Activated B cell treated with CpG ODN at 0.5 μM for 24 hours (primary cell): ENCODE results near the gene BCLAF3. TPM values are rescaled to one million over a fixed set of nuclear protein-coding genes. Genes with fewer than 3 reads are reported as not detected.

Experiments
- ATAC-seq: fragments of 200-7000 bp; cut with Tn5 transposase; one replicate; pipeline ENCODE4 v1.10.0; 2021; ENCODE audit warnings: low read depth, mild to moderate bottlenecking, moderate library complexity
- CTCF ChIA-PET: fragments of 350-600 bp; sonication (Branson Sonifier 250); formaldehyde crosslinking; loops from one replicate; lab custom pipeline; 2021; ENCODE audit warnings: antibody characterized with exemption; lab: Charles Lee
- POLR2A ChIA-PET: fragments of 350-600 bp; sonication (Branson Sonifier 250); formaldehyde crosslinking; loops from one replicate; lab custom pipeline; 2021; ENCODE audit warnings: antibody characterized with exemption; lab: Charles Lee
- DNase-seq: peaks from one replicate; pipeline ENCODE4 v3.0.0; 2022
- H3K27ac Mint-ChIP-seq: one replicate; pipeline ENCODE4 v1.8.0; 2020; ENCODE audit warnings: mixed read lengths
- H3K27me3 Mint-ChIP-seq: one replicate; pipeline ENCODE4 v1.8.0; 2021; ENCODE audit warnings: mixed read lengths
- H3K36me3 Mint-ChIP-seq: one replicate; pipeline ENCODE4 v1.8.0; 2021; ENCODE audit warnings: low read depth, mixed read lengths
- H3K4me1 Mint-ChIP-seq: one replicate; pipeline ENCODE4 v1.8.0; 2021; ENCODE audit warnings: mixed read lengths
- H3K4me3 Mint-ChIP-seq: one replicate; pipeline ENCODE4 v1.8.0; 2020; ENCODE audit warnings: mild to moderate bottlenecking, mixed read lengths
- H3K9me3 Mint-ChIP-seq: one replicate; pipeline ENCODE4 v1.8.0; 2020; ENCODE audit warnings: mixed read lengths
- intact Hi-C: fragments of 100-400 bp; cut with micrococcal nuclease; formaldehyde crosslinking; loops from one replicate; pipeline ENCODE4 v1.15.1; 2024
- total RNA-seq: library from RNA; stranded (reverse); gene quantifications from 2 replicates; pipeline ENCODE4 v1.2.3, GENCODE V29; 2022
- TF ChIP-seq, protein P1 (sequence below): fragments of 200-600 bp; IDR thresholded peaks from one replicate; pipeline ENCODE4 v1.8.0; 2022; ENCODE audit warnings: antibody characterized with exemption, mild to moderate bottlenecking

The BCLAF3 gene
- total RNA-seq, 1 donor from 2014 or later = 15.3 TPM

- no peak for ATAC-seq
- H3K4me1 Mint-ChIP-seq = no peaks in the 10 kb centered on the region
- TF ChIP-seq, protein P1, sequence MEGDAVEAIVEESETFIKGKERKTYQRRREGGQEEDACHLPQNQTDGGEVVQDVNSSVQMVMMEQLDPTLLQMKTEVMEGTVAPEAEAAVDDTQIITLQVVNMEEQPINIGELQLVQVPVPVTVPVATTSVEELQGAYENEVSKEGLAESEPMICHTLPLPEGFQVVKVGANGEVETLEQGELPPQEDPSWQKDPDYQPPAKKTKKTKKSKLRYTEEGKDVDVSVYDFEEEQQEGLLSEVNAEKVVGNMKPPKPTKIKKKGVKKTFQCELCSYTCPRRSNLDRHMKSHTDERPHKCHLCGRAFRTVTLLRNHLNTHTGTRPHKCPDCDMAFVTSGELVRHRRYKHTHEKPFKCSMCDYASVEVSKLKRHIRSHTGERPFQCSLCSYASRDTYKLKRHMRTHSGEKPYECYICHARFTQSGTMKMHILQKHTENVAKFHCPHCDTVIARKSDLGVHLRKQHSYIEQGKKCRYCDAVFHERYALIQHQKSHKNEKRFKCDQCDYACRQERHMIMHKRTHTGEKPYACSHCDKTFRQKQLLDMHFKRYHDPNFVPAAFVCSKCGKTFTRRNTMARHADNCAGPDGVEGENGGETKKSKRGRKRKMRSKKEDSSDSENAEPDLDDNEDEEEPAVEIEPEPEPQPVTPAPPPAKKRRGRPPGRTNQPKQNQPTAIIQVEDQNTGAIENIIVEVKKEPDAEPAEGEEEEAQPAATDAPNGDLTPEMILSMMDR = no peak
- H3K4me3 Mint-ChIP-seq = no peak overlapping the region
- intact Hi-C loops = no loop called here
- no peaks in the 10 kb centered on the region for H3K9me3 Mint-ChIP-seq
- ChIA-PET POLR2A (no interaction called here), CTCF (no interaction called here)
- no peaks in the 10 kb centered on the region for H3K36me3 Mint-ChIP-seq
- no peaks in the 10 kb centered on the region for H3K27me3 Mint-ChIP-seq
- no peak overlapping the region for H3K27ac Mint-ChIP-seq
- DNase-seq = no peak
Measured at GRCh38 chrX:20028588-20028987, 37.7 kb upstream of the BCLAF3 start.

- no peak for ATAC-seq
- Mint-ChIP-seq H3K9me3 (no peaks in the 10 kb centered on the region), H3K4me1 (no peaks in the 10 kb centered on the region), H3K36me3 (no peaks in the 10 kb centered on the region), H3K27ac (no peak overlapping the region), H3K4me3 (no peak overlapping the region), H3K27me3 (no peaks in the 10 kb centered on the region)
- TF ChIP-seq, protein P1 = no peak
- DNase-seq = no peak
- ChIA-PET POLR2A (no interaction called here), CTCF (no interaction called here)
- intact Hi-C loops = no loop called here
Measured at GRCh38 chrX:20026278-20026677, 35.4 kb upstream of the BCLAF3 start.

DNA sequence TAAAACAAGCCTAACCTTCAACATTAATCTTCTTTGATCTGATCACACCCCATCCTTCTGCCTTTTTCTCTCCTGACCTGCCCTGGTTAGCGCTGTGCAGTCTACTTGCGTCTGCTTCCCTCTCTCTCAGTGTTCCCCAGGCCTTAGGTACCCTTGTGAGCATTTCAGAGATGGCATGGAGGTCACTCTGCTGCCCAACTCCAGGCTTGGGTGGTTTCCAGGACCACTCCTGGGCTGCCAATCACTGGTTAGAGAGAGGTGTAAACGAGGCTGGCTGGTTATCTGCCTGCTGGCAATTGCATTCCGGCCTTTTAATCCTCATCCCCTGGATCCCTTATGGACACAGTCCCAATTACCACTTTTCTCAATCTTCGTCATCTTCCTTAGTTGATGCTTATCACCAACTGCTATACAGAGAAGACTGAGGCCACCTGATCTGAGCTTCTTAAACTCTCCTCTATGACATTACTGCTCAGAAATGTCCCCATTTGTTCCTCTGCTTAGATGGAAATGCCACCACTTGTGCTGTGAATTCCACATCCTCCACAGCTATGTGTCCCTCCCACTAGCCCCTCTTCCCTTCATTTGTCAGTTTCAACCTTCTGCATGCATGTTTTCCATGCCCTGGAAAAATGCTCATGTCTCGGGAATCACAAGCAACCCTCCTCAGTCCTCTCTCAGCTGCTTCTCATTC is 29.0 kb upstream of the BCLAF3 start:
- POLR2A ChIA-PET = no interaction called here
- CTCF ChIA-PET = no interaction called here
- Mint-ChIP-seq H3K27me3 (no peaks in the 10 kb centered on the region), H3K4me1 (peaks cover 11% of the 10 kb centered on the region), H3K4me3 (no peak overlapping the region), H3K36me3 (no peaks in the 10 kb centered on the region), H3K27ac (no peak overlapping the region), H3K9me3 (peaks cover 9% of the 10 kb centered on the region)
- TF ChIP-seq, protein P1 = no peak
- DNase-seq (no peak), ATAC-seq (no peak)
- intact Hi-C loops = no loop called here

DNA sequence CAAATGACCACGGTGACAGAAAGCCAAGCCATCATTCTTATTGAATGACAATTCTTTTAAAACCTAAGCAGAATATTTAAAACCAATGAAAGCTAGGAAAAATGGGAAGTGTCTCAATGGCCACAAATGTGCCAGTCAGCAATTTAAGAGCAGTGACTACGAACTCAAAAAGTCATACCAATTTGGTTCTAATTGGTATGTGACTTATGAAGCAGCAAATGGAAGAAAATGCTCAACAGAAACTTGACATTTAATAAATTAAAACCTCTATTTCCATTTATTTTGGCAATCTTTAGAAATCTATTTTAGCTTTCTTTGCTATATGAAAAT is 25.7 kb upstream of the BCLAF3 start:
- Mint-ChIP-seq H3K9me3 (peaks cover 11% of the 10 kb centered on the region), H3K27ac (no peak overlapping the region), H3K27me3 (no peaks in the 10 kb centered on the region), H3K36me3 (no peaks in the 10 kb centered on the region), H3K4me1 (peaks cover 11% of the 10 kb centered on the region), H3K4me3 (no peak overlapping the region)
- ATAC-seq (no peak), DNase-seq (no peak)
- ChIA-PET CTCF (interaction anchor here (1.2 kb wide), 1 partner anchor 45 kb away, joined by 3 read pairs; no protein-coding TSS in a partner anchor), POLR2A (no interaction called here)
- intact Hi-C loops = no loop called here
- TF ChIP-seq, protein P1 = no peak

- POLR2A ChIA-PET = no interaction called here
- H3K27me3 Mint-ChIP-seq = no peaks in the 10 kb centered on the region
- H3K4me3 Mint-ChIP-seq = no peak overlapping the region
- intact Hi-C loops = no loop called here
- H3K27ac Mint-ChIP-seq = no peak overlapping the region
- ATAC-seq (no peak), DNase-seq (no peak)
- H3K9me3 Mint-ChIP-seq = peaks cover 11% of the 10 kb centered on the region
- TF ChIP-seq, protein P1 = no peak
- CTCF ChIA-PET = interaction anchor here (1.2 kb wide), 1 partner anchor 45 kb away, joined by 3 read pairs; no protein-coding TSS in a partner anchor
- H3K4me1 Mint-ChIP-seq = peaks cover 11% of the 10 kb centered on the region
- H3K36me3 Mint-ChIP-seq = no peaks in the 10 kb centered on the region
Measured at GRCh38 chrX:20015945-20016615, 25.2 kb upstream of the BCLAF3 start.
